Progenitor cell of endocrine pancreas (in vitro differentiated cells): ENCODE results near the gene PLLP. TPM values are rescaled to one million over a fixed set of nuclear protein-coding genes. Genes with fewer than 3 reads are reported as not detected.

ENCODE experiments used
- DNase-seq: peaks from one replicate; pipeline ENCODE4 v3.0.0; 2021; ENCODE audit warnings: low spot score; ENCODE audit not compliant: unreplicated experiment
- H3K27ac Mint-ChIP-seq: 2 replicates; pipeline ENCODE4 v1.8.0; 2021; ENCODE audit warnings: mild to moderate bottlenecking, moderate library complexity, mixed read lengths
- H3K27me3 Mint-ChIP-seq: 2 replicates; pipeline ENCODE4 v1.8.0; 2021; ENCODE audit warnings: mixed read lengths
- H3K36me3 Mint-ChIP-seq: 2 replicates; pipeline ENCODE4 v1.8.0; 2022; ENCODE audit warnings: mixed read lengths; ENCODE audit not compliant: insufficient read depth
- H3K4me1 Mint-ChIP-seq: 2 replicates; pipeline ENCODE4 v1.8.0; 2021; ENCODE audit warnings: low read depth, mixed read lengths
- H3K4me3 Mint-ChIP-seq: 2 replicates; pipeline ENCODE4 v1.8.0; 2021; ENCODE audit warnings: low read depth, mild to moderate bottlenecking, moderate library complexity, mixed read lengths
- H3K9me3 Mint-ChIP-seq: 2 replicates; pipeline ENCODE4 v1.8.0; 2021; ENCODE audit warnings: low read depth, mixed read lengths
- total RNA-seq: library from RNA; stranded (reverse); gene quantifications from 2 replicates; pipeline ENCODE4 v1.2.1, GENCODE V29; 2021
- TF ChIP-seq, protein P1 (sequence below): fragments of 200-600 bp; sonication (generic); IDR thresholded peaks from one replicate; pipeline ENCODE4 v1.5.0; 2021; ENCODE audit warnings: antibody characterized with exemption, mild to moderate bottlenecking; ENCODE audit not compliant: unreplicated experiment

PLLP gene
- total RNA-seq, 1 donor from 2014 or later = 2.9 TPM

DNA sequence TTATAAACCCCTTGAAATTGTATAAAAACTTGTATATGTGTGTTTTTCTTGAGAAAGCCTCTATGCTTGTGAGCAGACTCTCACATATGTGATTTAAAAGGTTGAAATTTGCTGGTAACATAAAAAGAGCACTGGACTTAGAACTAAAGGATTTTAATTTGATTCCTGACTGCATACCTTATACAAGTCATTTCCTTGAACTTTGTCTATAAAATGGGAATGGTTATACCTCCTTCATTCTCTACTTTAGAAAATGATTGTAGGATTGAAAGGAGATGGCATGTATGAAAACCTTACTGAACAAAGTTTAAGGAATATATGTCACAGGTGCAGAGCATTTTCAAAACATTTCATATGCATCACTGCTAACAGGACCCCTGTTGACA lies 49.8 kb downstream of the PLLP start:
- Mint-ChIP-seq H3K4me3 (no peak overlapping the region), H3K27ac (no peak overlapping the region), H3K9me3 (no peaks in the 10 kb centered on the region), H3K27me3 (no peaks in the 10 kb centered on the region), H3K36me3 (peaks cover 28% of the 10 kb centered on the region), H3K4me1 (no peaks in the 10 kb centered on the region)
- TF ChIP-seq, protein P1, sequence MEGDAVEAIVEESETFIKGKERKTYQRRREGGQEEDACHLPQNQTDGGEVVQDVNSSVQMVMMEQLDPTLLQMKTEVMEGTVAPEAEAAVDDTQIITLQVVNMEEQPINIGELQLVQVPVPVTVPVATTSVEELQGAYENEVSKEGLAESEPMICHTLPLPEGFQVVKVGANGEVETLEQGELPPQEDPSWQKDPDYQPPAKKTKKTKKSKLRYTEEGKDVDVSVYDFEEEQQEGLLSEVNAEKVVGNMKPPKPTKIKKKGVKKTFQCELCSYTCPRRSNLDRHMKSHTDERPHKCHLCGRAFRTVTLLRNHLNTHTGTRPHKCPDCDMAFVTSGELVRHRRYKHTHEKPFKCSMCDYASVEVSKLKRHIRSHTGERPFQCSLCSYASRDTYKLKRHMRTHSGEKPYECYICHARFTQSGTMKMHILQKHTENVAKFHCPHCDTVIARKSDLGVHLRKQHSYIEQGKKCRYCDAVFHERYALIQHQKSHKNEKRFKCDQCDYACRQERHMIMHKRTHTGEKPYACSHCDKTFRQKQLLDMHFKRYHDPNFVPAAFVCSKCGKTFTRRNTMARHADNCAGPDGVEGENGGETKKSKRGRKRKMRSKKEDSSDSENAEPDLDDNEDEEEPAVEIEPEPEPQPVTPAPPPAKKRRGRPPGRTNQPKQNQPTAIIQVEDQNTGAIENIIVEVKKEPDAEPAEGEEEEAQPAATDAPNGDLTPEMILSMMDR = no peak
- DNase-seq = no peak

DNA sequence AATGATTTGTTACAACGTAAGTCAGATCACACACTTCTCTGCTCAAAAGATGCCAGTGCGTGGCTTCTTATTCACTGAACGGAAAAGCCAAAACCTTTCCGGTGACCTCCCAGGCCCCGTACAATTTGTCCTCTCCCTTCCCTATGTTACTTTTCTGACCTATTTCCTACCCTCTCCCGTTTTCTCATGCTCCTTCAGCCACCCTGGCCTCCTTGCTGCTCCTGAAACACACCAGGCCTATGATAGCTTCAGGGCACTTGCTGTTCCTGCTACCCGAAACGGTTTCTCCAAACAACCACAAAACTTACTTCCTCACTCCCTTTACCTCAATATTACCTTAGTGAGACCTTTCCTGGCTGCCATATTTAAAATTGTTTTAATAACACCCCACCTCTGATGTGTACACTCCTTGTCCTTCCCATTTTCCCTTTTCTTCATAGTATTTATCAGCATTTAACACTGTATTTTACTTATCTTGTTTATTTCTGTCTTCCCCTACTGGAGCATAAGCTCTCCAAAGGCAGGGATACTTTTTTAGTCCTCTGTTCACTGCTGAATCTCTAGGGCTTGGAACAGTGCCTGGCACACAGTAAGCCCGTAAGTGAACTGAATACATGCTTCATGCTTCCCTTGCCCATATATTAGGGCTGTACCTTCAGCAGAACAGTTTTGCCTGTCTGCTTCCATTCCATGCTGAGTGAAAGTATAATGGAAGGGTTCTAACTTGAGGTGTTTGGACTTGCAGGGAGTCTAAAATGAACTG lies 50.3 kb downstream of the PLLP start:
- H3K4me3 Mint-ChIP-seq = no peak overlapping the region
- H3K9me3 Mint-ChIP-seq = no peaks in the 10 kb centered on the region
- no peaks in the 10 kb centered on the region for H3K4me1 Mint-ChIP-seq
- H3K27ac Mint-ChIP-seq = no peak overlapping the region
- DNase-seq = no peak
- H3K27me3 Mint-ChIP-seq = no peaks in the 10 kb centered on the region
- H3K36me3 Mint-ChIP-seq = peaks cover 28% of the 10 kb centered on the region
- TF ChIP-seq, protein P1 = no peak

DNA sequence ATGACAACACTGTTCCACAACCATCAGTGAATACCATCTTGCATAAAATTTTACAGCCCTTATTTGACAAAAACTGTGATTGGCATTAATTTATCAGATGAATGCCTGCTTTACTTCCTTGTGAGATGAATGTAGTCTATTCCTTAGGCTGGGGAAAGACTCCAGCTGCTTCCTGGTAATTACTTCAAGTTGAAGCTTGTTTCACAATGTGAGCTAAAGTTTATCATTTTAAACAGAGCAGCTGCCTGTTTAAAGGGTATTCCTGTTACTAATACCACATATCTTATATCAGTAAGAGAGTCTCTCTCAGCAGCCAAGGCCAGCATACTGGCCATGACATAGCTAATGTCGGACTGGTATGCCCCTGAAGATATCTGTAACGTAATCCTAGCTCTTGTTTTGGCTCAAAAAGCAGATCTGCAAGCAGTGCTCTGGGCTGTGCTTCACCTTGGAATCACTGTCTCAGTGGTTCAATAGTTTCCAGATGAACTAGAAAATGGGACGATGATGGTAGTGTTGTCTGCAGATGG lies 52.6 kb downstream of the PLLP start:
- Mint-ChIP-seq H3K4me3 (no peak overlapping the region), H3K27ac (no peak overlapping the region), H3K27me3 (no peaks in the 10 kb centered on the region), H3K9me3 (no peaks in the 10 kb centered on the region), H3K36me3 (peaks cover 32% of the 10 kb centered on the region), H3K4me1 (no peaks in the 10 kb centered on the region)
- TF ChIP-seq, protein P1 = no peak
- DNase-seq = no peak

DNA sequence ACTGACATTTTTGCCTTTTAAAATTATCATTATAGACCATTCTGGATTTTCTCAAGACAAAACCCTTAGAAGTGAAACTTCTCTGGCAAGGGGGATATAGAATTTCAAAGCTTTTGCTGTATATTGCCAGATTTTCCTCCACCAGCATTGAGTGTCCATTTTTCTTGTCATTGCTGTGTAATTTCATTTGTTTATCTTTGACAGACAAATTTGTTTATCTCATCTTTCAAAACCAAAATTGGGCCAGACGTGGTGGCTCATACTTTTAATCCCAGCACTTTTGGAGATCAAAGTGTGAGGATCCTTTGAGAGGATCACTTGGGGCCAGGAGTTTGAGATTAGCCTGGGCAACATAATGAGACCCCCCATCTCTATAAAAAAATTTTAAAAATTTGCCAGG lies 55.4 kb downstream of the PLLP start:
- Mint-ChIP-seq H3K4me1 (no peaks in the 10 kb centered on the region), H3K36me3 (peaks cover 17% of the 10 kb centered on the region), H3K27me3 (no peaks in the 10 kb centered on the region), H3K4me3 (no peak overlapping the region), H3K27ac (no peak overlapping the region), H3K9me3 (no peaks in the 10 kb centered on the region)
- DNase-seq = no peak
- TF ChIP-seq, protein P1 = no peak

DNA sequence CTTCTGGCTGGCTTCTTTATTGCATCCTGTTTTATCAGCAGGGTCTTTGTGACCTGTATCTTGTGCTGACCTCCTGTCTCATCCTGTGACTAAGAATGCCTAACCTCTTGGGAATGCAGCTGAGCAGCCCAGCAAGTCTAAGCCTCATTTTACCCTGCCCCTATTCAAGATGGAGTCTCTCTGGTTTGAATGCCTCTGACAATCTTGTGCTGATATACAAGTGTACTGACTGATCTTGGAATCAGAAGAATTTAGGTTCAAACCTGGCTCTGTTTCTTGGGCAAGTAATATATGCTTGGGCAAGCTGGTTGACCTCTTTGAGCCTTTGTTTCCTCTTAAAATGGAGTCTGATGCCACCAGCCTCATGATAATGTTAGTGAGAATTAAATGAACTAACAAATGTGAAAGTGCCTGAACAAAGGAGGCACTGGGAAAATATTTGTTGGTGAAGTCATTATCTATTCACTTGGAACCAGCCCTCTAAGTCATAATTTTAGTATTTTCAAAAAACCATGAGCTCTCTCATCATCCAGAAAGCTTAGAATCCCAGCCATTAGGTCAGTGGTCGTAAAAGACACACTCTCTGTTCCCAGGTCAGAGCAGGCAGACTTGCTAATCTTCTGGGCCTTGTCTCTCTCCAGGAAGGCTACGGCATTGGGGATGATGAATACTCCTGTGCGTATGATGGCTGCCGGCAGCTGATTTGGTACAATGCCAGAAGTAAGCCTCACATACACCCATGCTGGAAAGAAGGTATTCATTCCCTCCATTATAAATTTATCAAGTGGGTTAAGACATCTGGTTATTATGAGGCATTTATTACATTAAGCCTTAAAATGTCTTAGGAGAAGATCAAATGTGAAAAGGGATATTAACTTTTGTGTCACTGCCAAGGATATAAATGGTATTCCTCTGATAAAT lies 57.5 kb downstream of the PLLP start:
- Mint-ChIP-seq H3K27ac (no peak overlapping the region), H3K4me3 (no peak overlapping the region), H3K36me3 (peaks cover 13% of the 10 kb centered on the region), H3K9me3 (no peaks in the 10 kb centered on the region), H3K4me1 (no peaks in the 10 kb centered on the region), H3K27me3 (no peaks in the 10 kb centered on the region)
- TF ChIP-seq, protein P1 = no peak
- DNase-seq = no peak
